ENCODE data around the gene LGI2.
"Not testable (repeated sequence)": the region's sequence is repeated elsewhere in the genome, so short reads cannot be mapped to it uniquely, and the experiment has no call there.

The LGI2 gene

DNA sequence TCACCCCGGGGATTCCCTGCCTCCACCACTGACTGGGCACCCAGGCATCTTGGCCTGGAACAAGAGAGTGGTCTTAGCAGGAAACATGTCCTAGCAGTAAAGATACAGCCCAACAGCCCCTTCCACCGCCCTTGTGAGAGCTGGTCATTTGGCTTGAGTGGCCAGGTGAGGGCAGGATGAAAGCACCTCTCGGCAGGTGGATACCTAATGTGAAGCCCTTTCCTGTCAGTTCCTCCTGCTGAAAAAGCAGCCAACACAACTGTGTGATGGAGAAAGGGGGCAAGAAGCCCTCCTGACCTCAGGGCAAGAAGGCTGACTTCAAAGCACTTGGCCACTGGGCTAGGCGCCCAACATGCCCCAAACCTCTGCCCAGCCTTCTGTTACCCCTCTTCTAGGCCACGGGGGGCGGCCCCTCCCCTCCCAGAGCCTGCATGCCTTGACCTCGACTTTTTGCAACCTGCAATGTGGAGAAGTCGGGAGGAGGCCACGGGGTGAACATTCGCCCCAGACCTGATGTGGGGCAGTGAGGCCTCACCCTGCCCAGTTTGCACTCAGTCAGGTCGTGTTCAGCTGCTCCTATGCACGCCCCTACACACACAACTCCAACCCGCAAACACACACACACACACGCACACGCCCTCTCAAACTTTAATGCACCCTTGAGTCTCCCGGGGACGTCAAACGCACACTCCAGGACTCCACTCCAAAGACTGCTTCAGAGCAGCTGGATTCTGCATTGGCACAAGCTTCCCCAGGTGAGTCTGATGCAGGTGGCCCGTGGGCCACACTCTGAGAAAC lies 1.1 kb downstream of the LGI2 start:
- TF ChIP-seq, protein P1, sequence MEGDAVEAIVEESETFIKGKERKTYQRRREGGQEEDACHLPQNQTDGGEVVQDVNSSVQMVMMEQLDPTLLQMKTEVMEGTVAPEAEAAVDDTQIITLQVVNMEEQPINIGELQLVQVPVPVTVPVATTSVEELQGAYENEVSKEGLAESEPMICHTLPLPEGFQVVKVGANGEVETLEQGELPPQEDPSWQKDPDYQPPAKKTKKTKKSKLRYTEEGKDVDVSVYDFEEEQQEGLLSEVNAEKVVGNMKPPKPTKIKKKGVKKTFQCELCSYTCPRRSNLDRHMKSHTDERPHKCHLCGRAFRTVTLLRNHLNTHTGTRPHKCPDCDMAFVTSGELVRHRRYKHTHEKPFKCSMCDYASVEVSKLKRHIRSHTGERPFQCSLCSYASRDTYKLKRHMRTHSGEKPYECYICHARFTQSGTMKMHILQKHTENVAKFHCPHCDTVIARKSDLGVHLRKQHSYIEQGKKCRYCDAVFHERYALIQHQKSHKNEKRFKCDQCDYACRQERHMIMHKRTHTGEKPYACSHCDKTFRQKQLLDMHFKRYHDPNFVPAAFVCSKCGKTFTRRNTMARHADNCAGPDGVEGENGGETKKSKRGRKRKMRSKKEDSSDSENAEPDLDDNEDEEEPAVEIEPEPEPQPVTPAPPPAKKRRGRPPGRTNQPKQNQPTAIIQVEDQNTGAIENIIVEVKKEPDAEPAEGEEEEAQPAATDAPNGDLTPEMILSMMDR (IDR thresholded peaks at IDR 0.05; ENCODE audit: control insufficient read depth, extremely low read depth, insufficient read depth), result no peak
- peak overlapping the region; percentile 39 for H3K4me3 ChIP-seq (ENCODE audit: low read depth, low read length)
- DNase-seq (ENCODE audit: low read depth), result no peak

GRCh38 chr4:25028851-25029250 lies 1.9 kb downstream of the LGI2 start:
- no peak for DNase-seq (ENCODE audit: low read depth)
- TF ChIP-seq, protein P1 (IDR thresholded peaks at IDR 0.05; ENCODE audit: control insufficient read depth, extremely low read depth, insufficient read depth), result no peak
- H3K4me3 ChIP-seq (ENCODE audit: low read depth, low read length), result no peak overlapping the region

- no peak overlapping the region for H3K4me3 ChIP-seq (ENCODE audit: low read depth, low read length)
- DNase-seq (ENCODE audit: low read depth), result no peak
- TF ChIP-seq, protein P1 (IDR thresholded peaks at IDR 0.05; ENCODE audit: control insufficient read depth, extremely low read depth, insufficient read depth), result no peak
Measured at GRCh38 chr4:25022766-25023165, 8.0 kb downstream of the LGI2 start.

- peak; percentile 62 for DNase-seq (ENCODE audit: low read depth)
- TF ChIP-seq, protein P1 (IDR thresholded peaks at IDR 0.05; ENCODE audit: control insufficient read depth, extremely low read depth, insufficient read depth), result no peak
- H3K4me3 ChIP-seq (ENCODE audit: low read depth, low read length), result no peak overlapping the region
Measured at GRCh38 chr4:25021216-25021615, 9.5 kb downstream of the LGI2 start.

GRCh38 chr4:25020236-25020635 lies 10.5 kb downstream of the LGI2 start:
- TF ChIP-seq, protein P1 (IDR thresholded peaks at IDR 0.05; ENCODE audit: control insufficient read depth, extremely low read depth, insufficient read depth), result no peak
- no peak overlapping the region for H3K4me3 ChIP-seq (ENCODE audit: low read depth, low read length)
- no peak for DNase-seq (ENCODE audit: low read depth)

- H3K4me3 ChIP-seq (ENCODE audit: low read depth, low read length), result no peak overlapping the region
- DNase-seq (ENCODE audit: low read depth), result no peak
- TF ChIP-seq, protein P1 (IDR thresholded peaks at IDR 0.05; ENCODE audit: control insufficient read depth, extremely low read depth, insufficient read depth), result no peak
Measured at GRCh38 chr4:25019501-25019900, 11.2 kb downstream of the LGI2 start.

- TF ChIP-seq, protein P1 (IDR thresholded peaks at IDR 0.05; ENCODE audit: control insufficient read depth, extremely low read depth, insufficient read depth), result no peak
- no peak overlapping the region for H3K4me3 ChIP-seq (ENCODE audit: low read depth, low read length)
- no peak for DNase-seq (ENCODE audit: low read depth)
Measured at GRCh38 chr4:25015012-25015411, 15.7 kb downstream of the LGI2 start.

DNA sequence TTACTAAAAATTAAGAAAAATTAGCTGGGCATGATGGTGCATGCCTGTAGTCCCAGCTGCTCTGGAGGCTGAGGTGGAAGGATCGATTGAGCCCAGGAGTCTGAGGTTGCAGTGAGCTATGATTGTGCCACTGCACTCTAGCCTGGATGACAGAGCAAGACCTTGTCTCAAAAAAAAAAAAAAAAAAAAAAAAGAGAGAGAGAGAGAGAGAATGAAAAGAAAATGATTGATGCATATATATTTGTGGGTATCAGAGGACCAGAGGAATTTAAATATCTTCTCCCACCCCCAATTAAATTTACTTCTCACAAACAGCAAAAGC lies 16.1 kb downstream of the LGI2 start:
- not testable (repeated sequence) for DNase-seq (ENCODE audit: low read depth)

More for the DNA sequence above, 16.1 kb downstream of the LGI2 start:
- not testable (repeated sequence) for H3K4me3 ChIP-seq (ENCODE audit: low read depth, low read length)
